GM10266 (cell line): ENCODE results near the gene PARVB.

Source experiments
- DNase-seq: peaks from one replicate; pipeline ENCODE4 v3.0.0; 2012; ENCODE audit errors: extremely low spot score
- CTCF ChIP-seq: IDR thresholded peaks from 2 replicates; pipeline ENCODE4 v1.5.1; 2012; ENCODE audit warnings: mild to moderate bottlenecking, low read depth; ENCODE audit not compliant: control insufficient read depth, insufficient read depth; ENCODE audit errors: missing control alignments

The PARVB gene

GRCh38 chr22:43993072-43993760 lies 30.9 kb upstream of the PARVB start:
- TF ChIP-seq CTCF, result peak; percentile 93
- DNase-seq, result peak; percentile 74

DNA sequence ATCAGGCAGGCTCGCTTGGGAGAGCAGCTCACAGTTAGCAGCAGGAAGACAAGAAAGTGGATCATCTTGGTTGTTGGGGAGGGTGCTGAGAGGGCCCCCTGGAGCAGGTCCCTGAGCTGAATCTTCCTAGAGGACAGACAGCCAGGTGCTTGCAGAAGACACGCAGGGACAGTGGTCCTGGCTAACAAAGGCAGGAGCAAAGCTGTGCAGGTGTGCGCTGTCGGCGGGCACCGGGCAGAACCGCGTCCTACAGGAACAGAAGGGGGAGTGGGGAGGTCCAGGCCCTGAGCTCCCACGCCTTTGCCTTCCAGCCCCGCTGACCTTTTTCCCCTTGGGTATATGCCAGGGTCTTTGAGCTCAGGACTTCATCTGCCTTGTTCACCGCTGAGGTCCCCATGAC lies 30.1 kb upstream of the PARVB start:
- DNase-seq, result no peak
- no peak for TF ChIP-seq CTCF

GRCh38 chr22:43994416-43994815 lies 29.7 kb upstream of the PARVB start:
- no peak for TF ChIP-seq CTCF
- no peak for DNase-seq

DNA sequence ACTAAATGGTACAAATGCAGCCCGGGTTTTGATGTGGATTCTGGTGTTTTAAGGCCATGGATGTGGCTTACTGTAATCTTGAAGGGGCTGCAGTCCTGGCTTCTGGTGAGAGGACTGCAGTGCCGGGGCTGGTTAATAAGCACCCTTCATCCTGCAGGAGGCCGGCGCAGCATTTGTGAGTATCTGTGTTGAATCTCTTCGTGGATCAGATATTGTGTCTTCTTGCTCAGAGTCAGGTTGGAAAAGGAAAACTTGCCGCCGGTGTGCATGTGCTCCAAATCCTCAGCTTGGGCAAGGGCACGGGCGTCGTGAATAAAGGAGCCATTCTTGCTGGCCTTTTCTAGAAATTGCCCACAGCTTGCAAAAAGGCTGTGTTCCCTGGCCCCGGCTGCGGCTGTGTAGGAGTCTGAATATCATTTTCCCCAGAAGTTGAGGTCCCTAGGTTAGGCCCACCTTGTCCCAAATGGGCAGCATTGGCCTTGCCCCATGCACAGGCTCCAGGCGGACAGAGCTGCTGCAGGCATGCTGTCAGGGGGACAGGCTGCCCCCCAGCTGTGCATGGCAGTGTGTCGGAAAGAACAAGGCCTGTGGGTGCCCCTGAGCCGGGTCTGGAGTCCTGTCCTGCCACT lies 28.9 kb upstream of the PARVB start:
- no peak for DNase-seq
- no peak for TF ChIP-seq CTCF

GRCh38 chr22:43995798-43996169 lies 28.3 kb upstream of the PARVB start:
- no peak for TF ChIP-seq CTCF
- DNase-seq, result no peak

DNA sequence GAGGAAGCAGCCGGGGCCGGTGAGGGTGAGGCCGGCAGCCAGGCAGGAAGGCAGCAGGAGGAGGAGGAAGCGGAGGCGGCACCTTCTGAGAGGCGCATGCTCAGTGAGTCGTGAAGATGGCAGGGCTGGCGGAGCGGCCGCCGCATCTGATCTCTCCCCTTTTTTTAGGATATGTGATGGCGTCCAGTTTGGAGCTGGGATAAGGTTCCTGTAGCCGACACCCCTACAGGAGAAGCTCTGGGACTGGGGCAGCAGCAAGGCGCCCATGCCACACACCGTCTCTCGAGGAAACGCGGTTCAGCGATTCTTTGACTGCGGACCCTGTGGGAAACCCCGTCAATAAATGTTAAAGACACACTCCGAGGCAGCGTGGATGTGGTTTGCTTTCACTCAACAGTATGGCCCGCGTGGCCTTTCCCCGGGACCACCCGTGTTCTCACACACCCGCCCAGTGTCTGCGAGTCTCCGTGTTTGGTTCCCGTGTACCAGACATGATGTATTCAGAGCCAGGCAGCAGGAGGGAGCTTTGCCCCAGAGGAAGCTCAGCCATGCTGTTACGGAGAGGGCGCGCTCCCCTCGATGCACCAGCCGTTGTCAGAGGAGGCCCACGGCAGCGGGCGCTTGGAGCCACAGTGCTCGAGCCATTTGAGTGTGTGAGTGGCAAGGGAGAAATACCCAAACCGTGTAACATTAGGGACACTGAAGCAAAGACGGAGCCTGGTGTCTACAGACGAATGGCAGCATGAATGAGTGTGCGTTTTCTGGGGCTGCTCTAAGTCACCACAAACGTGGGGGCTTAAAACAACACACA lies 27.7 kb upstream of the PARVB start:
- no peak for TF ChIP-seq CTCF
- DNase-seq, result peak; percentile 77

GRCh38 chr22:43996981-43997265 lies 27.2 kb upstream of the PARVB start:
- no peak for TF ChIP-seq CTCF
- no peak for DNase-seq
